IgD-negative memory B cell (primary cell): Measurements from ENCODE around the gene ACTBL2. TPM values are rescaled to one million over a fixed set of nuclear protein-coding genes. Genes with fewer than 3 reads are reported as not detected.
A peak's percentile ranks its signal among the peaks of the same experiment; 100 is the strongest.
"Not testable (repeated sequence)": the region's sequence is repeated elsewhere in the genome, so short reads cannot be mapped to it uniquely, and the experiment has no call there.

Source experiments
- H3K27ac Mint-ChIP-seq, 3 donors: one replicate each; pipeline ENCODE4 v1.8.0; 2020 to 2022; ENCODE audit warnings: mild to moderate bottlenecking in 3 of 3, mixed read lengths in 3 of 3, moderate library complexity in 1 of 3
- H3K27me3 Mint-ChIP-seq: one replicate; pipeline ENCODE4 v1.8.0; 2021; ENCODE audit warnings: mixed read lengths
- H3K36me3 Mint-ChIP-seq: one replicate; pipeline ENCODE4 v1.8.0; 2020; ENCODE audit warnings: mild to moderate bottlenecking, mixed read lengths
- H3K4me1 Mint-ChIP-seq, 3 donors: one replicate each; pipeline ENCODE4 v1.8.0; 2020 to 2022; ENCODE audit warnings: mixed read lengths in 3 of 3, mild to moderate bottlenecking in 1 of 3
- H3K4me3 Mint-ChIP-seq, 4 donors: one replicate each; pipeline ENCODE4 v1.8.0; 2020 to 2022; ENCODE audit warnings: mild to moderate bottlenecking in 4 of 4, mixed read lengths in 4 of 4, moderate library complexity in 3 of 4
- H3K9me3 Mint-ChIP-seq, 3 donors: one replicate each; pipeline ENCODE4 v1.8.0; 2020 to 2021; ENCODE audit warnings: mixed read lengths in 3 of 3, mild to moderate bottlenecking in 1 of 3
- polyA plus RNA-seq: library from polyadenylated mRNA; unstranded; fragments of 300-500 nt; fragmentation: Illumina TruSeq; gene quantifications from one replicate; pipeline ENCODE4 v1.2.3, GENCODE V29; 2021

Gene ACTBL2
- polyA plus RNA-seq = not detected

- H3K36me3 Mint-ChIP-seq = no peaks in the 10 kb centered on the region
- no peak within 1 kb of the TSS for H3K27ac Mint-ChIP-seq
- H3K4me3 Mint-ChIP-seq = no peak within 1 kb of the TSS
- H3K27me3 Mint-ChIP-seq = peaks cover 15% of the 10 kb centered on the region
- H3K9me3 Mint-ChIP-seq = no peaks in the 10 kb centered on the region
- H3K4me1 Mint-ChIP-seq = no peaks in the 10 kb centered on the region
These were observed at the start of gene ACTBL2 for GRCh38 chr5:57482671-57483106. Gene ACTBL2 (minus strand): TSS chr5:57482811. CDS start chr5:57482707, 104 bp downstream.

GRCh38 chr5:57531333-57531732 lies 48.7 kb upstream of the ACTBL2 start:
- Mint-ChIP-seq H3K27ac (no peak overlapping the region), H3K9me3 (peaks cover 0 to 2% (median 0%) of the 10 kb centered on the region in 3 donors), H3K4me3 (no peak overlapping the region), H3K4me1 (peaks cover 0 to 3% (median 0%) of the 10 kb centered on the region in 3 donors), H3K36me3 (no peaks in the 10 kb centered on the region), H3K27me3 (peaks cover 1% of the 10 kb centered on the region)

GRCh38 chr5:57529864-57530263 lies 47.3 kb upstream of the ACTBL2 start:
- peaks cover 1% of the 10 kb centered on the region for H3K27me3 Mint-ChIP-seq
- peaks cover 0 to 3% (median 0%) of the 10 kb centered on the region in 3 donors for H3K4me1 Mint-ChIP-seq
- peaks cover 0 to 2% (median 0%) of the 10 kb centered on the region in 3 donors for H3K9me3 Mint-ChIP-seq
- H3K36me3 Mint-ChIP-seq = no peaks in the 10 kb centered on the region
- no peak overlapping the region for H3K27ac Mint-ChIP-seq
- no peak overlapping the region for H3K4me3 Mint-ChIP-seq

- Mint-ChIP-seq H3K4me3 (no peak overlapping the region), H3K9me3 (no peaks in the 10 kb centered on the region), H3K27me3 (no peaks in the 10 kb centered on the region), H3K36me3 (no peaks in the 10 kb centered on the region), H3K27ac (no peak overlapping the region), H3K4me1 (peaks cover 0 to 3% (median 0%) of the 10 kb centered on the region in 3 donors)
These were observed 45.3 kb upstream of the ACTBL2 start for GRCh38 chr5:57527870-57528269.

GRCh38 chr5:57524348-57525060 lies 41.9 kb upstream of the ACTBL2 start:
- H3K4me3 Mint-ChIP-seq = no peak overlapping the region
- no peak overlapping the region for H3K27ac Mint-ChIP-seq
- no peaks in the 10 kb centered on the region for H3K27me3 Mint-ChIP-seq
- H3K4me1 Mint-ChIP-seq = no peaks in the 10 kb centered on the region
- no peaks in the 10 kb centered on the region for H3K36me3 Mint-ChIP-seq
- H3K9me3 Mint-ChIP-seq = no peaks in the 10 kb centered on the region

GRCh38 chr5:57522477-57522876 lies 39.9 kb upstream of the ACTBL2 start:
- not testable (repeated sequence) for H3K4me3 Mint-ChIP-seq, H3K27ac Mint-ChIP-seq, H3K4me1 Mint-ChIP-seq, H3K27me3 Mint-ChIP-seq, H3K9me3 Mint-ChIP-seq, H3K36me3 Mint-ChIP-seq

- not testable (repeated sequence) for H3K27me3 Mint-ChIP-seq, H3K27ac Mint-ChIP-seq, H3K4me3 Mint-ChIP-seq, H3K36me3 Mint-ChIP-seq, H3K4me1 Mint-ChIP-seq, H3K9me3 Mint-ChIP-seq
These were observed 35.8 kb upstream of the ACTBL2 start for GRCh38 chr5:57518415-57518814.

GRCh38 chr5:57517250-57517649 lies 34.6 kb upstream of the ACTBL2 start:
- no peaks in the 10 kb centered on the region for H3K4me1 Mint-ChIP-seq
- H3K27ac Mint-ChIP-seq = no peak overlapping the region
- peaks cover 2% of the 10 kb centered on the region for H3K27me3 Mint-ChIP-seq
- H3K9me3 Mint-ChIP-seq = peaks cover 0 to 4% (median 0%) of the 10 kb centered on the region in 3 donors
- no peak overlapping the region for H3K4me3 Mint-ChIP-seq
- H3K36me3 Mint-ChIP-seq = no peaks in the 10 kb centered on the region

- Mint-ChIP-seq H3K4me1 (no peaks in the 10 kb centered on the region), H3K9me3 (peaks cover 0 to 4% (median 0%) of the 10 kb centered on the region in 3 donors), H3K4me3 (no peak overlapping the region), H3K36me3 (no peaks in the 10 kb centered on the region), H3K27me3 (peaks cover 2% of the 10 kb centered on the region), H3K27ac (no peak overlapping the region)
These were observed 31.2 kb upstream of the ACTBL2 start for GRCh38 chr5:57513785-57514184.

- Mint-ChIP-seq H3K36me3 (no peaks in the 10 kb centered on the region), H3K4me1 (no peaks in the 10 kb centered on the region), H3K9me3 (no peaks in the 10 kb centered on the region), H3K4me3 (no peak overlapping the region), H3K27ac (no peak overlapping the region), H3K27me3 (peaks cover 2% of the 10 kb centered on the region)
These were observed 28.7 kb upstream of the ACTBL2 start for GRCh38 chr5:57511321-57511720.

GRCh38 chr5:57509501-57510260 lies 27.1 kb upstream of the ACTBL2 start:
- Mint-ChIP-seq H3K27me3 (no peaks in the 10 kb centered on the region), H3K27ac (no peak overlapping the region), H3K9me3 (no peaks in the 10 kb centered on the region), H3K36me3 (no peaks in the 10 kb centered on the region), H3K4me3 (no peak overlapping the region), H3K4me1 (no peaks in the 10 kb centered on the region)

- peaks cover 3% of the 10 kb centered on the region for H3K27me3 Mint-ChIP-seq
- H3K36me3 Mint-ChIP-seq = no peaks in the 10 kb centered on the region
- H3K4me3 Mint-ChIP-seq = no peak overlapping the region
- no peaks in the 10 kb centered on the region for H3K4me1 Mint-ChIP-seq
- H3K27ac Mint-ChIP-seq = no peak overlapping the region
- H3K9me3 Mint-ChIP-seq = no peaks in the 10 kb centered on the region
These were observed 25.6 kb upstream of the ACTBL2 start for GRCh38 chr5:57508211-57508610.

GRCh38 chr5:57505272-57506200 lies 22.9 kb upstream of the ACTBL2 start:
- peaks cover 3% of the 10 kb centered on the region for H3K27me3 Mint-ChIP-seq
- H3K4me1 Mint-ChIP-seq = no peaks in the 10 kb centered on the region
- H3K9me3 Mint-ChIP-seq = no peaks in the 10 kb centered on the region
- H3K27ac Mint-ChIP-seq = no peak overlapping the region
- no peaks in the 10 kb centered on the region for H3K36me3 Mint-ChIP-seq
- H3K4me3 Mint-ChIP-seq = no peak overlapping the region

GRCh38 chr5:57504357-57504756 lies 21.7 kb upstream of the ACTBL2 start:
- Mint-ChIP-seq H3K27ac (peak overlapping the region in 1 of 3 donors; percentile 29), H3K4me1 (no peaks in the 10 kb centered on the region), H3K9me3 (no peaks in the 10 kb centered on the region), H3K27me3 (peaks cover 7% of the 10 kb centered on the region), H3K36me3 (no peaks in the 10 kb centered on the region), H3K4me3 (no peak overlapping the region)

GRCh38 chr5:57503433-57503832 lies 20.8 kb upstream of the ACTBL2 start:
- Mint-ChIP-seq H3K36me3 (no peaks in the 10 kb centered on the region), H3K4me1 (peaks cover 0 to 2% (median 0%) of the 10 kb centered on the region in 3 donors), H3K27ac (no peak overlapping the region), H3K4me3 (no peak overlapping the region), H3K9me3 (no peaks in the 10 kb centered on the region), H3K27me3 (peaks cover 7% of the 10 kb centered on the region)
